Testis (tissue), 2 donors: ENCODE measurements around the gene ABCF3.

Experiments
- POLR2A ChIP-seq: fragments of 450-650 bp; IDR thresholded peaks from one replicate; pipeline ENCODE4 v1.6.1; 2017; ENCODE audit warnings: antibody characterized with exemption, mild to moderate bottlenecking, moderate library complexity
- TF ChIP-seq, protein P1 (sequence below), 3 experiments: fragments of 450-650 bp in 2 of 3; fragments of 200-600 bp in 1 of 3; sonication (generic) in 1 of 3; IDR thresholded peaks; one replicate each; pipeline ENCODE4 v1.5.1; 2016 to 2019; ENCODE audit warnings: antibody characterized with exemption in 3 of 3, mild to moderate bottlenecking in 2 of 3, moderate library complexity in 1 of 3

DNA sequence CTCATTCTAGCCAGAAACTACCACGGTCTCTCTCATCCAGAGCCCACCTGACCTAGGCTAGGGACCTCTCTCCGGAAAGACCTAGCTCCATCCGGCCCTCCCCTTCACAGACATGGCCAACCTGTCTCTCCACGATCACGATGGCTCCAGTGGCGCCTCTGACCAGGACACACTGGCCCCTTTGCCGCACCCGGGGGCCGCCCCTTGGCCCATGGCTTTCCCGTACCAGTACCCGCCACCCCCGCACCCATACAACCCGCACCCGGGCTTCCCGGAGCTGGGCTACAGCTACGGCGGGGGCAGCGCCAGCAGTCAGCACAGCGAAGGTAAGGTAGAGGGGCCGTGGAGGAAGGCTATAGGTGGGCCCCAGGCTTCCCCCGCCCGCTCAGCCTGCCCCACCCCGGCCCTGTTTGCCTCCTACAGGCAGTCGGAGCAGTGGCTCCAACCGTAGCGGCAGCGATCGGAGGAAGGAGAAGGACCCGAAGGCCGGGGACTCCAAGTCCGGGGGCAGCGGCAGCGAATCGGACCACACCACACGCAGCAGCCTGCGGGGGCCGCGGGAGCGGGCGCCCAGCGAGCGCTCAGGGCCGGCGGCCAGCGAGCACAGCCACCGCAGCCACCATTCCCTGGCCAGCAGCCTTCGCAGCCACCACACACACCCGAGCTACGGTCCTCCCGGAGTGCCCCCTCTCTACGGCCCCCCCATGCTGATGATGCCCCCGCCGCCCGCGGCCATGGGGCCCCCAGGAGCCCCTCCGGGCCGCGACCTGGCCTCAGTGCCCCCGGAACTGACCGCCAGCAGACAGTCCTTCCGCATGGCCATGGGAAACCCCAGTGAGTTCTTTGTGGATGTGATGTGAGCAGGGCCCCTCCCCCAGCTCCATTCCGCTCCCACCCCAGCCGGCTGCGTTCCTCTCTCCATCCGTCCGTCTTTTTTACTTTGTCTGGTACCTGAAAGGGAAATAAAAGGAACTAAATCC, 15.8 kb upstream of the ABCF3 start:
- TF ChIP-seq, protein P1, sequence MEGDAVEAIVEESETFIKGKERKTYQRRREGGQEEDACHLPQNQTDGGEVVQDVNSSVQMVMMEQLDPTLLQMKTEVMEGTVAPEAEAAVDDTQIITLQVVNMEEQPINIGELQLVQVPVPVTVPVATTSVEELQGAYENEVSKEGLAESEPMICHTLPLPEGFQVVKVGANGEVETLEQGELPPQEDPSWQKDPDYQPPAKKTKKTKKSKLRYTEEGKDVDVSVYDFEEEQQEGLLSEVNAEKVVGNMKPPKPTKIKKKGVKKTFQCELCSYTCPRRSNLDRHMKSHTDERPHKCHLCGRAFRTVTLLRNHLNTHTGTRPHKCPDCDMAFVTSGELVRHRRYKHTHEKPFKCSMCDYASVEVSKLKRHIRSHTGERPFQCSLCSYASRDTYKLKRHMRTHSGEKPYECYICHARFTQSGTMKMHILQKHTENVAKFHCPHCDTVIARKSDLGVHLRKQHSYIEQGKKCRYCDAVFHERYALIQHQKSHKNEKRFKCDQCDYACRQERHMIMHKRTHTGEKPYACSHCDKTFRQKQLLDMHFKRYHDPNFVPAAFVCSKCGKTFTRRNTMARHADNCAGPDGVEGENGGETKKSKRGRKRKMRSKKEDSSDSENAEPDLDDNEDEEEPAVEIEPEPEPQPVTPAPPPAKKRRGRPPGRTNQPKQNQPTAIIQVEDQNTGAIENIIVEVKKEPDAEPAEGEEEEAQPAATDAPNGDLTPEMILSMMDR (IDR thresholded peaks at IDR 0.05) = no peak
- TF ChIP-seq POLR2A = no peak
